Cerebellar cortex (tissue), 1 donor: ENCODE measurements around the gene KIF3B.
"Not testable (repeated sequence)": the region's sequence is repeated elsewhere in the genome, so short reads cannot be mapped to it uniquely, and the experiment has no call there.

ENCODE experiments used
- DNase-seq: peaks from one replicate; pipeline ENCODE4 v3.0.0-alpha.2; 2015; ENCODE audit warnings: low spot score

The KIF3B gene

DNA sequence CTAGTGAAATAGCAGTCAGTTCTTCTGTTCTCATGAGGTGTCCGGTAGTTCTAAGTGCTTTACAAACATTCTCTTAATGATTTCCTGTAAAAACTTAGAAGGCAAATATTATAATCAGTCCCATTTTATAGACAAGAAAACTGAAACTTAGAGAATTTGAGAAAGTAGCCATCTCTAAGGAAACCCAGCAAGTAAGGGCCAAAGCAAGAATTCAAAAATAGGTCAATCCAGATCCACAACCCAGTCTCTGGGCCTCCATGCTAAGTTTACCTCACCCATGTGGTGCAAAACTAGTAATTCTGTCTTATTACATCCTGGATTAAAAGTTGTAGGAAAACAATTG, 53.1 kb downstream of the KIF3B start:
- DNase-seq, result no peak

DNA sequence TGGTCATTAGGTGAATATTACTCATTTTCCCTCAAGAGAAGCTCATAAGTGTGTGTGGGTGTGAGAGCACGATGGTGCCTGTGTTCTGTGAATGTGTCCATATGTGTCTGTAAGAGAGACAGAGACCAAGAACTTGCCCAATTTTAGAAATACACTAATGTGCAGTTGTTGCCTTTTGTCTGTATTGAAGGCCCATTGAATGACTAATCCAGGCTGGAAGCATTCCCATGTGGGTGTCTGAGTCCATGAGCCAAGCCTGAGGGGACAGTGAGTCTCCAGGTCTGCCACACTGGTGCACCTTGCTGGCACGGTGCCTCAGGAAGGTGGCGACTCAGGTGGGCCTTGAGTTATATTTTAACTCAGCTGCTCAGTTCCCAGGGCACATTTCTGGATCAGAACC, 55.2 kb downstream of the KIF3B start:
- DNase-seq, result no peak

DNA sequence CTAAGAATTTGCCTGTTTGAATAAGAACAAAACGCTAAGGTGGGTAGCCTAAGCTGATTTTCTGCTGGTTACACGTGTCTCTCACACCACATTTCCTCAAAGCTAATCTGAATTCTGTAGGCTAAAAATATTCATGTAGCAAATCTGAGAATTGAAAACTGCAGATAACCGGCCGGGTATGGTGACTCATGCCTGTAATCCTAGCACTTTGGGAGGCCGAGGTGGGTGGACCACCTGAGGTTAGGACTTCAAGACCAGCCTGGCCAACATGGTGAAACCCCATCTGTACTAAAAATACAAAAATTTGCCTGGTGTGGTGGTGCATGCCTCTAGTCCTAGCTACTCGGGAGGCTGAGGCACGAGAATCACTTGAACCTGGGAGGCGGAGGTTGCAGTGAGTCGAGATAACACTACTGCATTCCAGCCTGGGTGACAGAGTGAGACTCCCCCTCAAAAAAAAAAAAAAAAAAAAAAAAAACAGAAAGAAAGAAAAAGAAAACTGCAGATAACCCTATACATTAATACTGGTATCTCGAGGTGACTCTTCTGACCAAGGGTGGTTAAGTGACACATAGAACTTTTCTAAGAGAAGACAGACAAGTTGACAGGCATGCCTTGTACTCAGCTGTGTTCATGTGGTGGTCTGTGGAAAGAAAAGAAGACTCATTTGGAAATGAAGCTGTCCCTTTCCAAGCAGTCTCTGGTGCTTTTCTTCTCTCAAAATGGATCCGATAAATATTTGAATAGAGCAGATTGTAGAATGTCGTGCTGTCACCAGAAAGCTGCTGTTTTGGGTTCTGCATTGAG, 55.9 kb downstream of the KIF3B start:
- DNase-seq, result no peak

DNA sequence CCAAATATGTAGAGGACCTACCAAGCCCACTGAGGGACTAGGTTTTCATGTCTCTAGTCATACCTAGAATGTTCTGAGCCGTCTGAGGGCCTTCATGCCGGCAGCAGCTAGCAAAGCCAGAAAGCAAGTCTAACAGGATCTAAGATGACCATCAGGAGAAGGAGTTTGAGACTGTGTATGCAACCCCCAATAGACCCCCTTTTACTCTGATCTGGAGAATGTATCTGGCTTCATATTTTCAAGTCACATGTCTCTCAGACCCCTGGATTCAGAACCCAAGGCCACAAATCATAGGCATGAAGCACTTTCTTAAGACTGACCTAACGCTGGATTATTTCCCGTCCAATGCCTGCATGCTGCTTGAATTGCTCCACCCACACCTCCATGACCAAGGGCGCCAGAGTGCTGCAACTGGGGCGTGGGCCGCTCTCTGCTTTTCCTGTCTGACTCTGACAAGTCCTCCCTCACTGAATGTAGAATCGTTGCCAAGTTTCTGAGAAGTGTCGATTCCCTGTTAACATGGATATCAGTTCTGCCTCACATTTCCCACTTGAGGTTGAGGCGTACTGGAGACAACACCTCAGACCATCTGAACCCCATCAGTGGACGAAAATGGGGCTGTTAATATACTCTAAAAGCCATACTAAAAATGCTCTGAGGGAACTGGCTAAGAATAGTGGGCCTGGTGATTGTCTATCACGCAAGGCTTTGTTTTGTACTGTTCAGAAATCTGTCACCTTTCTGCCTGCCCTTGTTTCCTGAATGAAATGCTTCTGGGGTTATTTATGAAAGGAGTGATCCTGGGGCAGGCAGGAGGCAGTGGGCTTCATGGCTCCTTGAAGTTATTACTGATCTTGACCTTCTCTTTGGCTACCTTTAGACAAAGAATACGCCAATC, 56.8 kb downstream of the KIF3B start:
- no peak for DNase-seq

DNA sequence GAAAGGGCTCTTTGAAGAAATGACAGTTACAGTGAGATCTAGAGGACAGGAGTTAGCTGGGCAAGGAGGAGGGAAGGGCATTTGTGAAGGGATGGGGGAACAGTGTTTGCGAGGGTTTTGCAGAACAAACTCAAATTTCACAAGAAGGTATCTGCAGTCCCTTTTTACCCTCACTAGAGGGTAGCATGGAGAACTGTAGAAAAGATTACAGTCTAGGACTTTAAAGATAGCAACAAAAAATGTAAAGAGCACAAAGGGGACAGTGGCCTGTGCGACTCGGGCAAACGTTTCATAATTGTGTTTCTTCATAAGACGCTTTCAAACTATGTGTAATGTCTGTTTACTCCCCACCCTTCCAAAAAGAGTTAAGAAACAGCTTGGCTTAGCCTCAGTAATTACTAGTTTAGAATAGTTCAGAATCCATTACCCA, 59.5 kb downstream of the KIF3B start:
- peak; percentile 54 for DNase-seq

DNA sequence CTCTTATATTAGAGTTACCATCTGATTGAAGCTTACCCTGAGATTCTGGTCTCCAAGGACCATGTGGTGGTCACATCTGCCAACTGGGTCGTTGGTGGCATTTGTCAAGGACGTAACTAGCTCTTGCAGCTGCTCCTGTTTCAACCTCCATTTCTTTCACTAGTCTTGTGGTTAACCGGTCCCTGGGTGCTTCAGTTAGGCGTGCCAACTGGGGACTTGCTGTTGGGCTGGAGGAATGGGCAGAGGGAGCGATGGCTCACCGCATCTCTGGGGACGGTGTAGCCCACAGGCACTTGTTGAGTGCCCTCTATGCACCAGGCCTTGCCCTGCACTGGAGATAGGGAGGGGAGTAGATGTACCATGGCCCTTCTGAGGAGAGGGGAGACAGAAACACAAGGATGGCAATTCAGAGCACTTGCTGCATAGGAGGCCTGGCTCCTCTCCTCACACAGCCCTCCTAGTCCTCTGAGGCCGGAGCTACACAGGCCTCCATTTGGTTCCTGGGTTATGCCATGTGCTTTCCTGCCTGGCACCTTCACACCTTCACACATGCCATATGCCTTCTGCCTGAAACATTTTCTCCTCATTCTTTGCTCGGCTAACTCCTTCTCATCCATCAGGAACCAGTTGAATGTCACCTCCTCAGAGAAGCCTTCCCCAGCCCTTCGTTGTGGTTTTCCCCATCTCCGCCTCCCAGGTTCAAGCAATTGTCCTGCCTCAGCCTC, 60.6 kb downstream of the KIF3B start:
- DNase-seq, result no peak

DNA sequence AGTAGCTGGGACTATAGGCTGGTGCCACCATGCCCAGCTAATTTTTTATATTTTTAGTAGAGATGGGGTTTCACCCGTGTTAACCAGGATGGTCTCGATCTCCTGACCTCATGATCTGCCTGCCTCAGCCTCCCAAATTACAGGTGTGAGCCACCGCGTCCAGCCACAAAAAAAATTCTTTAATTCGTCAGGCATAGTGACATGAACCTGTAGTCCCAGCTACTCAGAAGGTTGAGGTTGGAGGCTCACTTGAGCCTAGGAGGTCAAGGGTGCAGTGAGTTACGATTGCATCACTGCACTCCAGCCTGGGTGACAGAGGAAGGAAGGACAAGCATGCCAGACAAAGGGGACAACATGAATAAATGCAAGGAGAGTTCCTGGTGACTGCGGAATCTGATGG, 61.2 kb downstream of the KIF3B start:
- no peak for DNase-seq

DNA sequence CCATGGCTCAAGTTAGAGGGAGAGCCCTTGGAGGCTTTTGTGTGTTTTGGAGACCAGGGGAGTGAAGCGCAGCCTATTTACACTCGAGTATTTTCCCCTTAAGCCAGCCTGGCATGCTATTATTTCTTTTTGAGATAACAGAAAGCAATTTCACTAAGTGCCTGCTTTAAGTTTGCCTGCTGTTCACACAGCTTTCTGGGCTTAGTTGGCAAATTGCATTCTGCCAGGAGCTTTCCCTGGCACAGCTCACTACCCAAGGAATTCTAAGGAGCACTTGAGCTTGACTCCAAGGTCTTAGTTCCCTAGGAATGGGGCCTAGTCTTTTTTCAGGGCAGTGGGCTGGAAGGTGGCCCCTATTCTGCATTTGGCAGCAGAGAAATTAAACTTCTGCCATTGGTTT, 61.7 kb downstream of the KIF3B start:
- DNase-seq, result no peak

DNA sequence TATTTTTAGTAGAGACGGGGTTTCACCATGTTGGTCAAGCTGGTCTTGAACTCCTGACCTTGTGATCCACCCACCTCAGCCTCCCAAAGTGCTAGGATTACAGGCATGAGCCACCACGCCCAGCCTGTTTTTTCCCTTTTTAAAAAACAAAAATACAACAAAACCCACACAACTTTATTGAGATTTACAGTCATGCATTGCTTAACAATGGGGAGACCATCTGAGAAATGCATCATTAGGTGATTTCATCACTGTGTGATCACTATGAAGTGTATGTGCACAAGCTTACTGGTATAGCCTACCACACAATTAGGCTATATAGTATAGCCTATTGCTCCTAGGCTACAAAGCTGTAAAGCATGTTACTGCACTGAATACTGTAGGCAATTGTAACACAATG, 63.6 kb downstream of the KIF3B start:
- not testable (repeated sequence) for DNase-seq

DNA sequence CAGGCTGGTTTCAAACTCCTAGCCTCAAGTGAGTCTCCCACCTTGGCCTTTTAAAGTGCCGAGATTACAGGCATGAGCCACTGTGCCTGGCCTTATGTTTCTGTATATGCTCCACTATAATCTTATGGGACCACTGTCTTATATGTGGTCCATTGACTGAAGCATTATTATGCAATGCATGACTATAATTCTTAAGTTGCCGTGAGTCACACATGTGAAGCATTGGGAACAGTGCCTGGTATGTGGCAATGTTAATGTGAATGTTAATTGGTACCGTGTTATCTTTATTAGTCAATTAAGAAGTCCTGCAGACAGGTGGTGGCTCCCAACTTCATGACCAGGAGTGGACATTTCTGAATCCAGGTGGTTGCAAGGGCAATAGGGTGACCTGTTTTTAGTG, 66.0 kb downstream of the KIF3B start:
- no peak for DNase-seq

DNA sequence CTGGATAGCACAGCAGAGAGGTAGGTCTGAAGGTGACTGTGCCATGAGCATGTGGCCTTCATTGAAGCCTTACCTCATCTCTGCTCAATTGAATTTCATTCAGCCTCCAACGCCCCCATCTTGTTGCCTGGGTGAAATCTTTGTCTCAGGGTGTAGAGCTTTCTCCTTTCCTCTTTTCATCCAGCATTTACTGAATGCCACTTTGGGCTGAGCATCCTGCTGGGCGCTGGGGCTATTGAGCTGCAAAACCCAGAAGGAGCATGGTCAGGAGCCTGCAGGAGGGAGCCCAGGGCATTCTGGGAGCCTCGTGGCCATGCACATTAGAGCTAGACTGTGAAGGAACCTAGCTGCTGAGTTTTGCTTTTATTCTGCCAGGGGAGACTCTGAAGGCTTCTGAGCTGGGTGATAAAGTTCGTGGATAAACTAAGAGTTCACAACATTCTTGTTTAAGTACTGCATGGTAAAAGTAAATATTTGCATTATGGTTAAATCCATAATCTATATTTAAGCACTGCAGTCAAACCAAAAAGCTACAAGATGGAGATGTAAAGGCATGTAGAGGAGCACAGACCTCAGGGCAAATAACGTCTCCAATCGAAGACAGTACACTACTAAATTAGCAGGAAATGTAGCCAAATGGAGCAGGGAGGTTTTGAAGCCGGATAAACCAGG, 67.5 kb downstream of the KIF3B start:
- no peak for DNase-seq

DNA sequence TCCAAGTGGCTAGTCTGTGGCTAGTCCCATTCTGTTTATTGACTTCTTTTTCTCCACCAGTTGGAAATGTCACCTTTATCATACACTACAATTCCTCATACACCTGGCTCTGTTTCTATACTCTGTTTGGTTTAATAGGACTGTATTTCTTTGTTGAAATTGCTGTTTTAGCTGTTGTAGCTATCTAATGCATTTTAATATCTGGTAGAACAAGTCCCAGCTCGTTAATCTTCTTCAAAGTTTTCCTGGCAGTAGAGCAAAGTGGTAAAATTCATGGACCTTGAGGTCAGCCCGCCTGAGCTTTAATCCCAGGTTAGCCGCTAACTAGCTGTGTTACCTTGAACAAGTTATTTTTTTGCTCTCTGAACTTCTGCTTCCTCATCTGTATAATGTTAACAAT, 70.8 kb downstream of the KIF3B start:
- DNase-seq, result no peak

DNA sequence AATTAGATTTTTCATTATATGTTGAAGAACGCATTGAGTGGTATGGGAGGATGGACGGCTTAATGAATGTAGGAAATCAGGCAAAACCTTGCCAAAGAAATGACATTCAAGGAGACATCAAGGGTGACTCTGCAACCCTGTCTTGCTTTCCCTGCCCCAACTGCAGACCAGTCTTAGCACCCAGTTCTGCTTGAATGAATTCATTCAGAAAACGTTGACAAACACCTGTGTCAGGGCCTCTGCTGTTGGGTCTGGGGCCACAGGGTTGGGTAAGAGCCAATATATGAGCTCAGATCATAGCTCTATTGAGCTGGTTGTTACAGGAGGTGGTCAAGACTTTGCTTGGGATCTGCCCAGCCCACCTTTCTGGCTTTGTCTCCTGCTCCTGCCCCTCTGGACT, 73.0 kb downstream of the KIF3B start:
- DNase-seq, result no peak

DNA sequence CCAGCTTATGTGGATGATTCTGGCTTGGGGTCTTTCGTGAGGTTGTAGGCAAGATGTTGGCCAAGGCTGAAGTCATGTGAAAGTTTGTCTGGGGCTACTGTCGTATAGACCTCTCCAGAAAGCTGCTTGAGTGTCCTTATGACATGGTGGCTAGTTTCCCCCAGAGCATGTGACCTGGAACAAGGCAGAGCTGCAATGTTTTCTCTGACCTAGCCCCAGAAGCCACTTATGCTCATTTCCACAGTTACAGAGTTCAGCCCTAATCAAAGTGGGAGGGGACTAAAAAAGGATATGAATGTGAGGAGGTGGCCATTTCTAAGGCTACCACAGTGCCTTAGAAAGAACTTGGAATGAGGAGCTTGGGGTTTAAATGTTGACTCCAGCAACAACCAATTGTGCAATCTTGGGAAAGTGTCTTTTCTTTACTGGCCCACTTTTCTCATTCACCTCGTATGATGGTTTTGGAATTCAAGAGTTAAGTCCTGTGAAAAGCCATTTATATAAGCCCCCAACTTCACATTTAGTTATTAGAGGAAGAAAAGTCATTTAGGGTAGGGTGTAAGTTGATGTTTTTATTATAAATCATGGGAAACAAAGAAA, 74.8 kb downstream of the KIF3B start:
- no peak for DNase-seq

DNA sequence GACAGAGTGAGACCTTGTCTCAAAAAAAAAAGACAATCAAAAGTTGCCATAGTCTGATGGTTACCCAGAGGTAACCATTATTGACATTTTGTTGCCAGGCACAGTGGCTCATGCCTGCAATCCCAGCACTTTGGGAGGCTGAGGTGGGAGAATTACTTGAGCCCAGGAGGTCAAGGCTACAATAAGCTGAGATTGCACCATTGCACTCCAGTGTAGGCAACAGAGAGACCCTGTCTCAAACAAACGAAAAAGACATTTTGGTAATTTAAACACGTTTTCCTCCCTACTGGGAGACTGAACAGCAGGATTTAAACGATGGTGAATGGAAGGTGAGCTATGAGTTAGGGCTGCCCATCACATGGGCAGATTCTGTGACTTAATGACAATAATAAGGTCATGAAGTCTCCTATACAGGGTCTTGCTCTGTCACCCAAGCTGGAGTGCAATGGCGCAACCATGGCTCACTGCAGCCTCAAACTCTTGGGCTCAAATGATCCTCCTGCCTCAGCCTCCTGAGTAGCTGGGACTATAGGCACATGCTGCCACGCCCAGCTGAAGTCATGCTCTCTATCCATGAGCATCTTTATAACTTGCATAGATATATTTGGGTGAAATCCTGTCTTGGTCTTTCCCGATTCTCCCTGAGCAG, 76.5 kb downstream of the KIF3B start:
- DNase-seq, result no peak

DNA sequence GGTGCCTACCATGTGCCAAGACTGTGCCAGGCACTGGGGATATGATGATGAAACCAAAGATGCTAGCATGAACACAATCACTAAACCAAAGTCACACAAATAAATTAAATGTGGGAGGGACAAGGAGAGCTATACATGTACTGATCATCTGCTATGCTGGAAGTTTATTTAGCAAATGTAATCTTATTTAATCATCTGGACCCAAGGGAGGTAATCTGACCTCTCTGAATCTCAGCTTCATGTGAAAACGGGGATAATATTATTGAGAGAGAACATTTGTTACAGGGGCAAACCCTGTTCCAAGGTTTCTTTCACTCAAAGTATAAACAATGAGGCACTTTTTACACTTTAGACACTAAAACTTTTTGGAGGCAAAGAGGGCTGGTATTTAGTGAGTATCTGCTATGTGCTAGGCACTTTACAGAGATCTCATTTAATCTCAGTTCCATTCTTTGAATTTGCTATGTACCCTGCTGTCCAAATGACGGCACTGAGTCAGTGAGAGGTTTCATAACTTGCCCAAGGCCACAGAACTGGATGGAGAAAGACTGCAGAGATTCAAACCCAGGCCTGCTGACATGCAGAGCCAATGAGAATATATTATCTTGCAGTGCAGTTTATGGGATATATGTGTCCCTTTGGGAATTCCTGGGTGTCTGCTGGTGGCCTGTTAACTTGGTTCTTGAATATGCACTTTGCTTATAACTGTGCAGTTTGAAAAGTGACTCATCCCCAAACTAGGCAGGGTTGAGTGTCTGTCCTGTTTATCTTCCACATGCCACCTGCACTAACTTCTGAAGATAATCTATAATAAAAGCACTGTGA, 77.4 kb downstream of the KIF3B start:
- no peak for DNase-seq

DNA sequence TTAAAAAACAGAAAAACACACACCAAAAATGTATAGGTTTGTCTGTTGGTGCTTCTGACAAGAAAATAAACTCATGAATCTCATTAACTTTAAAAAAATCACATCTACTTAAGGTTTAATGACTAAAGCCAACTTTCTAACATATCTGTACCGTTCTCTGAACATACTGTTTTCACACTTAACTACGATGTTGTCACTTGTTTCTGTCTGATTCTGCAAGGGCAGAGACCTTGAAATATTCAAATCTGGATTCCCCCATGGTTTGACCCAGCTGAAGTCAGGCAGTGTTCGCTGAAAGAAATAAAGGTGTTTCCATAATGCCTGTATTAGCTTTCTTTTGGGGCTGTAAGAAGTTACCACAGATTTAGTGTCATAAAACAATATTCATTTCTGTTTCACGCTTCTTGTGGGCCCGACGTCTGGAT, 78.0 kb downstream of the KIF3B start:
- no peak for DNase-seq

DNA sequence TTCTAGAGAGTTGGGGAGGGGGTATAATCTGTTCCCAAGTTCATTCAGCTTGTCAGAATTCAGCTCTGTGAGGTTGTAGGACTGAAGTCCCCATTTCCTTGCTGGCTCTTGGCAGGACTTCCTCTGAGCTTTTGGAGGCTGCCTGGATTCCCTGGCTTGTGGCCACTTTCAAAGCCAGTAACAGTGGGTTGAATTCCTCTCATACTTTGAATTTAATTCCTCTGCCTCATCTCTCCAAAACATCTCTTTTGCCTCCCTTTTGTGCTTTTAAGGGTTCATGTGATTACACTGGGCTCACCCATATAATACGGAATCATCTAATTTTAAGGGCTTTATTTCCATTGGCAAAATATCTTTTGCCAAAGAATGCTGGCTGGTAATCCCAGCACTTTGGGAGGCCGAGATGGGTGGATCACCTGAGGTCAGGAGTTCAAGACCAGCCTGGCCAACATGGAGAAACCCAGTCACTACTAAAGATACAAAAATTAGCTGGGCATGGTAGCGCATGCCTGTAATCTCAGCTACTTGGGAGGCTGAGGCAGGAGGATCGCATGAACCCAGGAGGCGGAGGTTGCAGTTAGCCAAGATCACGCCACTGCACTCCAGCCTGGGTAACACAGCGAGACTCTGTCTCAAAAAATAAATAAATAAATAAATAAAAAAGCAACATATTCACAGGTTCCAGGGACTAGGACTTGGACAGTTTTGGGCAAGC, 78.6 kb downstream of the KIF3B start:
- not testable (repeated sequence) for DNase-seq

DNA sequence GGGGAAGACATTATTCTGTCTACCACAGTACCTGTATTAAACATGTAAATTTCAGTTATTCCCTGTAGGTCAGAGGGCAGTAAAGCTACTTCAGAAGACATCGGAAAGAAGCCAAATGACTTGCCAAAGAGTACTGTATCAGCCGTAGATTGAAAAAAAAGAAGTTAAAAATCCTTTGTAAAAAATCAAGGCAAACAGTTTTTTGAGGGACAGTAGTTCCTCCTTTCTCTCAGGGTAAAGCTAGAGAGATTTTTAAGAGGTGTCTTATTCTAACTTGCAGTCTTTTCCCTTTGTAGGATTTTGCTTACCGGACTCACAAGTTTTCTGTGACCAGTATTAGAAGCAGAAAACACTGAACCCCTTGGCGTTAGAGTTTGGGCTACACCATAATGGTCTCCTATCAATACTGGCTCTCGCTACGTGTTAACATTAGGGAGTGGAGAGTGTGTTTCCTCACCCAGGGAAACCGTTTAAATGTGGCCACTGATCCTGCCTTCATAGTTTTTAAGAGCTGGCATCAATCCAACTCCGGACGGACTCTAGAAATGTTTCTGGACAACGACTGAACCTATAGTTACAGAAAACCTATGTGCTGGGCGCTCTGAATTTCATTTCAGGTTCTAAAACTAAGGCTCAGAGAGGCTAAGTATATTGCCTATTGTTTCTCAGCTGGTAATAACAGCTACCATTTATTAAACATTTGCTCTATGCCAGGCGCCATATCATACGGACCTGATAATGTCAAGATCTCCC, 79.3 kb downstream of the KIF3B start:
- no peak for DNase-seq
